H1 (cell line): ENCODE data around the gene TBL1Y. TPM values are rescaled to one million over a fixed set of nuclear protein-coding genes. Genes with fewer than 3 reads are reported as not detected.

Experiments
- CTCF ChIA-PET: fragments of 300-600 bp; sonication (Branson Sonifier 250); formaldehyde crosslinking; loops from one replicate; lab custom pipeline; 2021; ENCODE audit not compliant: partially characterized antibody; lab: Charles Lee
- POLR2A ChIA-PET: fragments of 300-600 bp; sonication (Branson Sonifier 250); formaldehyde crosslinking; loops from one replicate; lab custom pipeline; 2021; ENCODE audit warnings: inconsistent platforms; ENCODE audit not compliant: partially characterized antibody; lab: Charles Lee
- DNase-seq, 2 experiments: peaks; one replicate each; pipeline versions ENCODE4 v3.0.0 to v3.0.0-alpha.2; 2010 to 2022; ENCODE audit warnings: low spot score in 2 of 2, low read depth in 1 of 2, mixed read lengths in 1 of 2
- FAIRE-seq: peaks from 2 replicates; lab custom pipeline; 2011; peaks lifted over from hg19 to GRCh38; lab: Jason Lieb, UNC
- H2AFZ ChIP-seq: 2 replicates; pipeline ENCODE4 v1.8.1; 2012; ENCODE audit warnings: low read length, inconsistent platforms
- H2AK5ac ChIP-seq: 2 replicates; pipeline ENCODE4 v1.6.1; 2013; ENCODE audit warnings: low read depth, low read length
- H2BK120ac ChIP-seq: replicated peaks from 2 replicates; pipeline ENCODE3; 2013; ENCODE audit warnings: low read depth, low read length, inconsistent platforms
- H2BK12ac ChIP-seq: 2 replicates; pipeline ENCODE4 v1.6.1; 2013; ENCODE audit warnings: low read depth, low read length
- H2BK15ac ChIP-seq: 2 replicates; pipeline ENCODE4 v1.6.1; 2013; ENCODE audit warnings: low read length
- H2BK20ac ChIP-seq: 2 replicates; pipeline ENCODE4 v1.6.1; 2013; ENCODE audit warnings: low read length
- H2BK5ac ChIP-seq: 2 replicates; pipeline ENCODE4 v1.6.1; 2013; ENCODE audit warnings: low read depth, low read length
- H3K14ac ChIP-seq: 2 replicates; pipeline ENCODE4 v1.6.1; 2013; ENCODE audit warnings: inconsistent platforms; ENCODE audit not compliant: insufficient read length
- H3K18ac ChIP-seq: 2 replicates; pipeline ENCODE4 v1.6.1; 2013; ENCODE audit warnings: low read length; ENCODE audit errors: extremely low read depth
- H3K23ac ChIP-seq: 2 replicates; pipeline ENCODE4 v1.6.1; 2013; ENCODE audit warnings: inconsistent platforms; ENCODE audit not compliant: insufficient read length
- H3K23me2 ChIP-seq: 2 replicates; pipeline ENCODE4 v1.6.1; 2013; ENCODE audit warnings: low read depth, low read length
- H3K27ac ChIP-seq: 2 replicates; pipeline ENCODE4 v1.6.1; 2011; ENCODE audit warnings: low read depth, low read length, inconsistent platforms
- H3K27me3 ChIP-seq, 4 experiments: replicated peaks in 1 of 4; 1 replicate in 1 of 4; 2 replicates in 3 of 4; pipeline versions ENCODE4 v1.6.1 to v1.8.1; 2011 to 2013; ENCODE audit warnings: low read length in 3 of 4, mild to moderate bottlenecking in 3 of 4, inconsistent platforms in 2 of 4, mixed read lengths in 2 of 4, moderate library complexity in 1 of 4; ENCODE audit not compliant: control insufficient read depth in 3 of 4, insufficient read depth in 3 of 4; ENCODE audit errors: extremely low read depth in 1 of 4
- H3K36me3 ChIP-seq, 4 experiments: 2 replicates each; pipeline versions ENCODE4 v1.6.1 to v1.8.1; 2011 to 2013; ENCODE audit warnings: mild to moderate bottlenecking in 4 of 4, low read length in 3 of 4, moderate library complexity in 2 of 4, control low read depth in 1 of 4, inconsistent platforms in 1 of 4; ENCODE audit not compliant: insufficient read depth in 4 of 4, control insufficient read depth in 2 of 4
- H3K4ac ChIP-seq: replicated peaks from 2 replicates; pipeline ENCODE3; 2013; ENCODE audit warnings: low read length, low read depth, mixed read lengths, inconsistent platforms; ENCODE audit not compliant: insufficient read length
- H3K4me1 ChIP-seq, 4 experiments: replicated peaks in 1 of 4; 1 replicate in 1 of 4; 2 replicates in 3 of 4; pipeline versions ENCODE4 v1.6.1 to v1.8.1; 2011 to 2013; ENCODE audit warnings: low read length in 3 of 4, inconsistent platforms in 2 of 4, mixed read lengths in 1 of 4; ENCODE audit not compliant: insufficient read depth in 4 of 4, control insufficient read depth in 3 of 4
- H3K4me2 ChIP-seq, 2 experiments: 2 replicates each; pipeline versions ENCODE4 v1.6.1 to v1.8.1; 2011 to 2013; ENCODE audit warnings: low read depth in 2 of 2, low read length in 2 of 2, control low read depth in 1 of 2, inconsistent platforms in 1 of 2, mild to moderate bottlenecking in 1 of 2; ENCODE audit not compliant: insufficient read depth in 1 of 2
- H3K4me3 ChIP-seq, 4 experiments: fragments of 200-600, 300-600 bp in 1 of 4; sonication (generic), shearing (Covaris generic), sonication (Bioruptor Twin) in 1 of 4; 2 replicates each; pipeline versions ENCODE4 v1.5.1 to v1.8.1; 2011 to 2016; ENCODE audit warnings: low read length in 4 of 4, low read depth in 3 of 4, control low read depth in 2 of 4, inconsistent platforms in 2 of 4, mild to moderate bottlenecking in 2 of 4, mixed read lengths in 1 of 4, moderate library complexity in 1 of 4; ENCODE audit not compliant: insufficient read depth in 2 of 4; ENCODE audit errors: extremely low read depth in 1 of 4
- H3K56ac ChIP-seq: replicated peaks from 2 replicates; pipeline ENCODE3; 2013; ENCODE audit warnings: low read depth, mild to moderate bottlenecking, mixed read lengths, low read length, inconsistent platforms; ENCODE audit not compliant: insufficient read length
- H3K79me1 ChIP-seq: 2 replicates; pipeline ENCODE4 v1.6.1; 2013; ENCODE audit warnings: low read depth, low read length, control low read depth
- H3K79me2 ChIP-seq, 2 experiments: 2 replicates each; pipeline versions ENCODE4 v1.6.1 to v1.8.1; 2012 to 2013; ENCODE audit warnings: low read length in 2 of 2, mild to moderate bottlenecking in 2 of 2, inconsistent platforms in 1 of 2; ENCODE audit not compliant: insufficient read depth in 2 of 2, control insufficient read depth in 1 of 2
- H3K9ac ChIP-seq, 4 experiments: replicated peaks in 1 of 4; 1 replicate in 1 of 4; 2 replicates in 3 of 4; pipeline versions ENCODE4 v1.6.1 to v1.8.1; 2011 to 2013; ENCODE audit warnings: low read depth in 3 of 4, low read length in 3 of 4, control low read depth in 2 of 4, mild to moderate bottlenecking in 2 of 4, moderate library complexity in 2 of 4, inconsistent platforms in 1 of 4; ENCODE audit errors: extremely low read depth in 1 of 4
- H3K9me3 ChIP-seq, 2 experiments: 2 replicates each; pipeline versions ENCODE4 v1.6.1 to v1.8.1; 2012 to 2013; ENCODE audit warnings: mild to moderate bottlenecking in 2 of 2, moderate library complexity in 2 of 2, control low read depth in 1 of 2, inconsistent platforms in 1 of 2, low read depth in 1 of 2, low read length in 1 of 2, mixed read lengths in 1 of 2; ENCODE audit not compliant: insufficient read depth in 2 of 2
- H4K20me1 ChIP-seq, 2 experiments: replicated peaks in 1 of 2; 2 replicates each; pipeline versions ENCODE3 to v1.8.1; 2011 to 2013; ENCODE audit warnings: inconsistent platforms in 2 of 2, low read length in 2 of 2, mild to moderate bottlenecking in 1 of 2; ENCODE audit not compliant: insufficient read depth in 2 of 2, control insufficient read depth in 1 of 2
- H4K5ac ChIP-seq: 2 replicates; pipeline ENCODE4 v1.6.1; 2013; ENCODE audit warnings: low read length, low read depth, mixed read lengths, inconsistent platforms; ENCODE audit not compliant: insufficient read length
- H4K8ac ChIP-seq: 2 replicates; pipeline ENCODE4 v1.8.0; 2013; ENCODE audit warnings: mild to moderate bottlenecking, moderate library complexity, low read length, inconsistent platforms; ENCODE audit not compliant: insufficient read depth; ENCODE audit errors: extremely low read depth
- H4K91ac ChIP-seq: replicated peaks from 2 replicates; pipeline ENCODE3; 2013; ENCODE audit warnings: low read length, mixed read lengths, inconsistent platforms; ENCODE audit not compliant: insufficient read length
- CEBPB ChIP-seq: IDR thresholded peaks from 2 replicates; pipeline ENCODE4 v1.6.1; 2012; ENCODE audit warnings: low read depth, low read length
- CTCF ChIP-seq, 3 experiments: IDR thresholded peaks; 1 replicate in 2 of 3; 2 replicates in 1 of 3; pipeline versions ENCODE4 v1.5.1 to v1.6.1; 2011; ENCODE audit warnings: low read length in 3 of 3, mild to moderate bottlenecking in 3 of 3, inconsistent platforms in 2 of 3, low read depth in 1 of 3, moderate library complexity in 1 of 3; ENCODE audit not compliant: insufficient read depth in 1 of 3; ENCODE audit errors: control extremely low read depth in 1 of 3
- MAX ChIP-seq: IDR thresholded peaks from 2 replicates; pipeline ENCODE4 v1.6.1; 2012; ENCODE audit warnings: inconsistent platforms
- TAF1 ChIP-seq: IDR thresholded peaks from 2 replicates; pipeline ENCODE4 v1.6.1; 2011; ENCODE audit warnings: mild to moderate bottlenecking, low read depth, low read length
- TCF12 ChIP-seq: IDR thresholded peaks from 2 replicates; pipeline ENCODE4 v1.6.1; 2011; ENCODE audit warnings: low read depth, mild to moderate bottlenecking, low read length
- WGBS, 2 experiments: shearing (Covaris generic) in 1 of 2; methylation state at CpG; one replicate each; pipeline versions ENCODE4 v1.1.6 to v1.1.7; 2013 to 2015; ENCODE audit warnings: low lambda C conversion rate in 2 of 2, mixed read lengths in 2 of 2, inconsistent platforms in 1 of 2, low coverage in 1 of 2, missing lambda C conversion rate in 1 of 2; ENCODE audit not compliant: insufficient replicate concordance in 2 of 2, insufficient coverage in 1 of 2, insufficient read length in 1 of 2; ENCODE audit errors: extremely low coverage in 1 of 2, missing lambda C conversion rate in 1 of 2; 5-methylcytosine and 5-hydroxymethylcytosine counted together
- polyA plus RNA-seq, 7 experiments: library from polyadenylated mRNA; depleted of rRNA in 3 of 7; stranded (reverse) in 5 of 7; unstranded in 2 of 7; fragments of >200 nt in 5 of 7; fragments of 200-250 nt in 2 of 7; gene quantifications; 1 replicate in 5 of 7; 2 replicates in 1 of 7; 4 replicates in 1 of 7; pipeline versions ENCODE4 v1.2.1 to v1.2.3, GENCODE V29; 2011 to 2013; ENCODE audit warnings: missing spikeins in 2 of 7, mixed read lengths in 2 of 7
- total RNA-seq: library from RNA; stranded (reverse); fragmentation: NEBNext Ultra II Directional; extraction: Animal tissue kit (Norgen Biotek cat#: 25700); gene quantifications from 2 replicates; pipeline ENCODE4 v1.2.1, GENCODE V29; 2021

Gene TBL1Y
- total and polyA plus RNA-seq, 2 of the 8 experiments (the other 6 are each of a cell fraction or from before 2014, with no cell fraction given) = 2.5 to 4.2 TPM

DNA sequence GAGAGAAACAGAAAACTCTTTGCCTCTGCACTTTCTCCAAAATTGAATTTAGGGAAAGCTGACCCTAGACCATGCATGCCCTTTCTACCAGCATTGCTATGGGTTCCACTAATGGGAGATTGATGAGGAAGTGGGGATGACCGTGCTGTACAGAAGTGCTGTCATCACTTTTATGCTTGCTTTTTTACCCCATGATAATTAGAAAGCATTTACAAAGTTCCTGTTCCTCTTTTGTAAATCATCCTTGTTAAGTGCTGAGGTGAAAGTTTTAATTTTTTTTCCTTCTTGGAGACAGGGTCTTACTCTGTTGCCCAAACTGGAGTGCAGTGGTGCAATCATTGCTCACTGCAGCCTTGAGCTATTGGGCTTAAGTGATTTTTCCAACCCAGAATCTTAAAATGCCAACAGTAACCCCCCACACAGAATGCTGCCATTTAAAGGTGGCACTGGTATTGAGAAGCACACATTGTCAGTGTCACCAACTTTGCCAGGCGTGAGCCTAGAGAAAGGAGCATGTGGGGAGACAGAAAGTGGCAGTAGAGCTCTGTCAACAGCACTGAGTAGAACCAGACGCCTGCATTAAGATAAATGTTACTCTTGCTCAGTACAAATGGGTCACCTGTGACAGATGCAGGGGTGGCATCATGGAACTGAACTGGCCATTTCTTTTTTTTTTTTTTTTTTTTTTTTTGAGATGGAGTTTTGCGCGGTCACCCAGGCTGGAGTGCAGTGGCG lies 79.6 kb downstream of the TBL1Y start:
- FAIRE-seq = no peak
- POLR2A ChIA-PET = no interaction called here
- H3K23ac ChIP-seq = no peak overlapping the region

More for the DNA sequence above, 79.6 kb downstream of the TBL1Y start:
- H3K36me3 ChIP-seq = no peaks in the 10 kb centered on the region
- CTCF ChIA-PET = interaction anchor here (0.7 to 1.2 kb wide), 3 partner anchors 9 to 30 kb away, joined by 3 to 4 read pairs (median 3); no protein-coding TSS in a partner anchor
- no peak overlapping the region for H3K4ac ChIP-seq
- H3K27ac ChIP-seq = no peak overlapping the region
- TF ChIP-seq MAX (no peak), TCF12 (no peak), CEBPB (no peak), CTCF (IDR thresholded peaks at IDR 0.05; ENCODE audit: control extremely low read depth in 1 of 3, insufficient read depth in 1 of 3, low read depth in 1 of 3, low read length in 3 of 3) (no peak), TAF1 (no peak)
- TF ChIP-seq, all 59 proteins: peak for 0
- H2BK20ac ChIP-seq = no peak overlapping the region
- no peaks in the 10 kb centered on the region for H3K23me2 ChIP-seq
- no peak overlapping the region for H3K56ac ChIP-seq
- no peak overlapping the region for H3K18ac ChIP-seq
- H3K4me1 ChIP-seq = no peaks in the 10 kb centered on the region
- H3K4me2 ChIP-seq = no peak overlapping the region
- no peaks in the 10 kb centered on the region for H3K9me3 ChIP-seq
- H2AFZ ChIP-seq = no peak overlapping the region
- no peak overlapping the region for H2BK12ac ChIP-seq
- no peak overlapping the region for H4K8ac ChIP-seq
- no peaks in the 10 kb centered on the region for H4K20me1 ChIP-seq
- no peak overlapping the region for H2BK120ac ChIP-seq
- H3K14ac ChIP-seq = no peak overlapping the region
- DNase-seq = no peak
- no peak overlapping the region for H2BK15ac ChIP-seq
- H3K79me1 ChIP-seq = no peaks in the 10 kb centered on the region
- H2AK5ac ChIP-seq = no peak overlapping the region
- no peak overlapping the region for H3K9ac ChIP-seq
- no peak overlapping the region for H4K91ac ChIP-seq
- 97% methylated on average over 3 of the region's 6 CpGs; no CpG with 5 or more reads in 1 of the 2 experiments for WGBS, 2 experiments
- H4K5ac ChIP-seq = no peak overlapping the region
- no peak overlapping the region for H3K4me3 ChIP-seq
- no peaks in the 10 kb centered on the region for H3K79me2 ChIP-seq
- H2BK5ac ChIP-seq = no peak overlapping the region
- no peaks in the 10 kb centered on the region for H3K27me3 ChIP-seq
